HG03064 (cell line): ENCODE data around the gene UAP1L1.

Source experiments
- ATAC-seq: cut with Tn5 transposase; IDR thresholded peaks from one replicate; pipeline ENCODE4 v1.9.1; 2021; ENCODE audit warnings: low read depth; ENCODE audit not compliant: unreplicated experiment

Gene UAP1L1

DNA sequence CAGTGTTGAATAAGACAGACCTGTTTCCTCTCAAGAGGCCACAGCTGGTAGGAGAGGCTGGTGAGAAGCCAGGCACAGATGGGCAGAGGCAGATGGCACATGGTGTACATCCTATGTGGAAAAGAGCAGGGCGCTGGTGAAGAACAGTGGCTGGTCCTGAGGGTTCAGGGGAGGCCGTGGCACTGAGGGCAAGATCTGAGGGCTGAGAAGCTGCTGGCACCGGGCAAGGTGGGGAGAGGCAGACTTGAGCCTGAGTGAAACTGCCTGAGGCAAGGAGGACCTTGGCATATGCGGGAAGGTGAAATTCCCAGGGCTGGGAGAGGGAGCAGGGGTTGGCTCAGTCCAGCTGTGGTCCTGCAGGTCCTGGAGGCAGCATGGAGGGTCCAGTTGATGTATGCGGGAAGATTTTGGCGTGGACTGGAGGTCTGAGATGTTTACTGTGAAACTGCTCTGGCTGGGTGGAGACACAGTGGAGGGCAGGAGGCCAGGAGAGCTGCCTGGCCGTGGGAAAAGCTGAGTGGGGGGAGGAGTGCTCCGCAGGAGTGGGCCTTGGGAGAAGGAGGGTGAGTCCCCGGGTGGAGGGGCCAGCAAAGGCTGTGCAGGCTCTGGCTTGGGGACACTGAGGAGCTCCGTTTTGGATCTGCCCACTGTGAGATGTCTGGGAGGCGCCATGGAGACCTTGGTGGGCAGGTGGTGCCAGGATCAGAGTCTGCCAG is 12.1 kb downstream of the UAP1L1 start:
- no peak for ATAC-seq

DNA sequence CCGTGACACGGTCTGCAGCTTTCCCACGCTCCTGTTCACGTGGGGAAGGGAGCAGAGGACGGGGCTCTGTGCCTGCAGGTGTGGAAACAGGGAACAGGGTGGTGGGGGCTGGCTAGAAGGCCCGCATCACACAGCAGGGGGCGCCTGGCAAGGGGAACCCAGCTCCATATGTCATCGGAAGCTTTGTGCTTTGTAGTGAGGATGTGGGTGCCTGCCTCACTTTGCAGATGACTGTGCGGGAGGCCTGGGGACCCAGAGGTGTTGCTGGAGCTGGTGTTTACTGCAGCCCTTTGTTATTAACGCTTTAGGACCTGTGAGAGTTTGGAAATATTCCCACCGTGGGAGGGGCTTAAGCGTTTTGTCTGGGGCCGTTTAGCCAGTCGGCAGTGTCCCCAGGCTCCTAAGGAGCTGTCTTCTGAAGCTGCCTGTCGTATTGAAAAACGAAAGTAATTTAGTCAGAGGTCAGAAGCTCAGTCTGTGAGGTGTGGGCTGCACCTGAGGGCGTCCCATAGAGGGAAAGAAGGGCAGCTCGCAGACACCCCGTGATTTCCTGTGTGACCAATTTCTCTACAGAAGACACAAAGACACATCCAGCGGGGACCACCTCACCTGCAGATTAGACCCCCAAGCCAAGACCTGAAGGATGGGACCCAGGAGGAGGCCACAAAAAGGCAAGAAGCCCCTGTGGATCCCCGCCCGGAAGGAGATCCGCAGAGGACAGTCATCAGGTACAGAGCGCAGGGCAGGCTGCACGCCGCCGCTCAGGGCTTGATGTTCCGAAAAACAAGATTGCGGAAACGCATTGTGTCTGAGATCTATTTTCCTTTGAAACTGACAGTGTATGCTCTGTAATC is 18.6 kb downstream of the UAP1L1 start:
- ATAC-seq = peak; percentile 76

DNA sequence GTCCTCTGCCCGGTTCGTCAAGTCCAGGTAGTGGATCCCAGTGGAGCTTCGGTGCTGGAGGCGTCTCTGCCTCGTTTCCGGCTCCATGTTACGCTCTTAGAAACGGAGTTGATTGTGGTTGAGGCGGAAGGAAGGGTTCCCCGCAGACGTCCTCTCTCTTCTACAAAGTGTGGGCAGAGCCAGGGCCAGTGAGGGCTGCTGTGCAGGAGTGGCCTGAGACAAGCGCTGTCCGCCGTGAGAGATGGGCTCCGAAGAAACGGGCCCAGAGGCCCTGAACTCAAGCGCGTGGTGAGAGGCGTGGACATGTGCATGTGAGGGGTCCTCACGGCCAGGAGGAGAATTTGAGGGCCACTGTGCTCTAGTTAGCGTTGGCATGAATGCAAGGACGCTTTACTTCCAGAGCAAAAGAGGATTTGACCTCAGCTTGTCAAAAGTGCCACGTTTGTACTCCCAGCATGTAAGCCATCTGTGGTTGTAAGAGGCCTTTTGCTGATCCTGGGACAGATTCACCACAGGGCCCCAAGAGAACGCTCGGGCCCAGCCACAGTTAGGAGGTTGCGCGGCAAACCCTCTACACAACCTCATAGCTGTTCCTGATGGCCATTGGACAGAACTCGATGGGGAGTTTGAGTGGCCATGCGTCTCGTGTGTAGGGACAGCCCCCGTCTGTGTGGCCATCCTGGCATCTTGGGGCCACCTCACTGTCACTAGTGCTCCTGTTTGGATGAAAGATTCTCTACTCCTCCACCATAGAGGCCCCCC is 19.6 kb downstream of the UAP1L1 start:
- no peak for ATAC-seq

DNA sequence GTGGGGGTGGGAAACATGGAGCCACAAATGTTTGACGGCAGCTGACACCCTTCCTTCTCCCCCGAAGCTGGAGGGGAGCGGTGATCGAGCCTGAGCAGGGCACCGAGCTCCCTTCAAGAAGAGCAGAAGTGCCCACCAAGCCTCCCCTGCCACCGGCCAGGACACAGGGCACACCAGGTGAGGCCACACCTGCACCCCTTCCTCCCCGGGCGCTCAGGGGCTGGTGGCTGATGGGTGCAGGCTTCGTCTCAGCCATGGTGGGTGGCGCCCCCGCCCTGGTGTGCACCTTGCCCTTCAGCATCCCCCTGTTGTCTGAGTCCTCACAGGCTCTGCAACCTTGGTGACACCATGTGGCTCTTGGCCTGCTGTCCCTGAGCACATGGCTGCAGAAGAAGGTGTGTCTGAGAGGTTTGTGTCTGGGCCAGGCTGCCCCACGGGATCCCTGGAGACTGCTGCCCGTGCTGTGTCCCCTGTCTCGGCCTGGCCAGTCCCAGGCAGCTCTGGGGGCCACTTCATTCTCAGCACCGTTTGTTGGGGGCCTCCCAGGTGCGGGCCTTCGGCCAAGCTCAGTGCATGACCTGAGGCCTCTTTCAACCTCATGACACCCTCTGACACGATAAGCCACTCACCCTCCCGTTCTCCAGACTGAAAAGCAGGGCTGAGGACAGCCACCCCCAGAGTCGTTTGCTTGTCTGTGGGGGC is 20.6 kb downstream of the UAP1L1 start:
- no peak for ATAC-seq

DNA sequence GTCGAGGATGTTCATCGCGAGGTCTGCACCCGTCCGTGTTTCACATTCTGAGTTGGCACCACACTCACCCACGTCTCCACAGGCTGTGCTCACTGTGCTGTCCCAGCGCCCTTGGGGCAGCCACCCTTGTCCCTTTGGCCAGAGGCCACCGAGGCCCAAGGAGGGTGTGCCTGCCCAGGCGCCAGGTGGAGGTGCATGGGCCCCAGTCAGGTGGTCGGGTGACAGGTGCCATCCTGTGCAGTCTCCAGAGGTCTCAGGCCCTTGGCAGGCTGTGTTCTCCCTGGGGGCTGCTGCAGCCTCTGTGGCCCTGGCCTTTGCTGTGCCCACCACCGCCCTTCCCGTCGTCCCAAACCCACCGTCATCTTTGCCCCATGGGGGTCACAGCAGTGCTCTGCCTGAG is 21.9 kb downstream of the UAP1L1 start:
- ATAC-seq = no peak

DNA sequence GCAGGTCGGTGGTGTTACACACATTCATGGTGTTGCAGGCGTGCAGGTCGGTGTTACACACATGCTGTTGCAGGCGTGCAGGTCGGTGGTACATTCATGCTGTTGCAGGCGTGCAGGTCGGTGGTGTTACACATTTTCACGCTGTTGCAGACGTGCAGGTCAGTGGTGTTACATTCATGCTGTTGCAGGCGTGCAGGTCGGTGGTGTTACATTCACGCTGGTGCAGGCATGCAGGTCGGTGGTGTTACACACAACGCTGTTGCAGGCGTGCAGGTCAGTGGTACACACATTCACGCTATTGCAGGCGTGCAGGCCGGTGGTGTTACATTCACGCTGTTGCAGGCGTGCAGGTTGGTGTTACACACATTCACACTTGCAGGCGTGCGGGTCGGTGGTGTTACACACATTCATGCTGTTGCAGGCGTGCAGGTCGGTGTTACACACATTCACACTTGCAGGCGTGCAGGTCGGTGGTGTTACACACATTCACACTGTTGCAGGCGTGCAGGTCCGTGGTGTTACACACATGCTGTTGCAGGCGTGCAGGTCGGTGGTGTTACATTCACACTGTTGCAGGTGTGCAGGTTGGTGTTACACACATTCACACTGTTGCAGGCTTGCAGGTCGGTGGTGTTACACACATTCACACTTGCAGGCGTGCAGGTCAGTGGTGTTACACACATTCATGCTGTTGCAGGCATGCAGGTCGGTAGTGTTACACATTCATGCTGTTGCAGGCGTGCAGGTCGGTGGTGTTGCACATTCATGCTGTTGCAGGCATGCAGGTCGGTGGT is 26.1 kb downstream of the UAP1L1 start:
- no peak for ATAC-seq

DNA sequence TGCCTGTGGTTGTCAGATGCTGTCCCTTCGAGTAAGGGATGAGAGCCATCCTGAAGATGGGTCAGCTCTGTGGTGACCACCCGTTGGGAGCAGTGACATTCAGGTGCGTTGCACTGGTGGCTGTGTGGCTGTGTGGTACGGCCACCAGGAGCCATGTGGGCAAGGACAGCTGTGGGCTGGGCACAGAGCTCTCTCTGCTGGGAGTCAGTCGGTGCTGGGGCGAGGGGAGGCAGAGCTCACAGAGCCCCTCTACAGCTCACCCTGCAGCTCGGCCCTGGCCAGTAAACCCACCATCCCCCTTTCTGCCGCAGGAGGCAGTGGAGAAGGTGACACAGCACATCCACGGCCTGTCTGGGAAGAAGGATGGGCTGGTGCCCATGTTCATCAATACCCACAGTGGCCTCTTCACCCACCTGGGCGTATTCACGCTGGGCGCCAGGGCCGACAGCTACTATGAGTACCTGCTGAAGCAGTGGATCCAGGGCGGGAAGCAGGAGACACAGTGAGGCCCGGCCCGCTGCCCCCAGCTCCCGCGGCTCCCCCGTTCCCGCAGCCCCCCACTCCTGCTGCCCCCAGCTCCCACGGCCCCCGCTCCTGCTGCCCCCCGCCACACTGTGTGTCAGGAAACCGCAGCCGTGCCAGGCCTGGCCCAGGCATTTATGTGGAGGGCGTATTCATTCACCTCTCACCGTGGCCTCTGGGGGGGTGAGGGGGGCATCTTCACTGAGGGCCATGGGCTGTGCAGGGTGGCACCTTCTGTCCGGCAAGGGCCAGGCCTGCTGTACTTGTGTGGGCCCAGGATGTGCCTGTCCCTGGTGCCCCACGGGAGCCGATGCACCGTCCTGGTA is 28.7 kb downstream of the UAP1L1 start:
- no peak for ATAC-seq

DNA sequence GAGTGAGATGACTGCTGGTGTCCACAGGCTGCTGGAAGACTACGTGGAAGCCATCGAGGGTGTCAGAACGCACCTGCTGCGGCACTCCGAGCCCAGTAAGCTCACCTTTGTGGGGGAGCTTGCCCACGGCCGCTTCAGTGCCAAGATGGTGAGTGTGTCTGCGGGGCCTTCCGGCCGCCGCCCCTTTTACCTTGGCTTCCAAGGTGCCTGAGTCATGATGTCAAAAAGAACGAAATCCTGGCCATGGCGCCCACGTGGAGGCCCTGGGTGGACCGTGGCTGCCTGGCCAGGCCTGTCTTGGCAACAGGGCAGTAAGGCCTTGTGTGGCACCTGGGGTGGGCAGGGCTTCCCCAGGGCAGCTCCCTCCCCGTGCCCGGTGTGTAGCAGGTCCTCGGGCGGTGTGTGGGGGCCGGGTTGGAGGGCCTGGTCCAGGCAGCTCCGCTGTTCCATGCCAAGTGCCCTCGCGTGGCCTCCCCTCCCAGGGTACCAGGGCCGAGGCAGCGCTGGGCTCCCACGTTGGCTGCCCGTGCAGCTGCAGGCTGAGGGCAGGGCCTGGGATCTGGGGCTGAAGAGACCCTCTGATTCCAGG is 29.4 kb downstream of the UAP1L1 start:
- ATAC-seq = no peak

DNA sequence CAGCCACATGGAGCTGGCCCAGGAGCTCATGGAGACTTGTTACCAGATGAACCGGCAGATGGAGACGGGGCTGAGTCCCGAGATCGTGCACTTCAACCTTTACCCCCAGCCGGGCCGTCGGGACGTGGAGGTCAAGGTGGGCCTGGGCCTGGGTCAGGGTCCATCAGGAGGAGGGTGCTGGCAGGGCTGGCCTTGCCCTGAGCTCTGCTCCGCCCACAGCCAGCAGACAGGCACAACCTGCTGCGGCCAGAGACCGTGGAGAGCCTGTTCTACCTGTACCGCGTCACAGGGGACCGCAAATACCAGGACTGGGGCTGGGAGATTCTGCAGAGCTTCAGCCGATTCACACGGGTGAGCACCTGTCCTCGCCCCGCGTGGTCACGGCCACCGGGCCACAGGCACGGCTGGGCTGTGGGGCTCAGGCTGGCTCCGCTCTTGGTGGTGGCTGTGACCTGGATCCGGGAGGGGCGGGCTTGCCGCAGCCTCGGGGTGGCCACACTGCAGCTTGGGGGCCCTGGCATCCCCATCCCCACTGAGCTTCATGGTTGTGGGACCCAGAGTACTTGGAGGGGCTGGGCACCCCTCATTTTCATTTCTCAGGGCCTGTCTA is 30.1 kb downstream of the UAP1L1 start:
- no peak for ATAC-seq

DNA sequence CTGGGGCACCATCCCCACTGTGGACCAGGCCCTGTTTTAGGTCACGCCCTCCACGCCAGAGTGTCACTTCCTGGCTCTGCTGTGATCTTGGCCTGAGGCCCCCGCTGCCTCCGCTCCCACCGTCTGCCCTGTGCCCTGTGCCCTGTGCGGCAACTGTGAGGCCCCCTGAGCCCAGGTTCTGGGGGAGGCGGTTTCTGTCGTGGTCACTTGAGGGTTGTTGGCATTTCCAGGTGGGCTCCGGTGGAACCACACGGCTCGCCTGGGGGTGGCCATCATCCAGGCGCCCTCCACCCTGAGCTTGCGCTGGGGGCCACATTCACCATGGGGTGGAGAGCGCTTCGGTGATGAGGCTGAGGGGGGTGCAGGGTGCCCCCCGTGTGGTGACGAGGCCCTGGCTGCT is 30.7 kb downstream of the UAP1L1 start:
- no peak for ATAC-seq

DNA sequence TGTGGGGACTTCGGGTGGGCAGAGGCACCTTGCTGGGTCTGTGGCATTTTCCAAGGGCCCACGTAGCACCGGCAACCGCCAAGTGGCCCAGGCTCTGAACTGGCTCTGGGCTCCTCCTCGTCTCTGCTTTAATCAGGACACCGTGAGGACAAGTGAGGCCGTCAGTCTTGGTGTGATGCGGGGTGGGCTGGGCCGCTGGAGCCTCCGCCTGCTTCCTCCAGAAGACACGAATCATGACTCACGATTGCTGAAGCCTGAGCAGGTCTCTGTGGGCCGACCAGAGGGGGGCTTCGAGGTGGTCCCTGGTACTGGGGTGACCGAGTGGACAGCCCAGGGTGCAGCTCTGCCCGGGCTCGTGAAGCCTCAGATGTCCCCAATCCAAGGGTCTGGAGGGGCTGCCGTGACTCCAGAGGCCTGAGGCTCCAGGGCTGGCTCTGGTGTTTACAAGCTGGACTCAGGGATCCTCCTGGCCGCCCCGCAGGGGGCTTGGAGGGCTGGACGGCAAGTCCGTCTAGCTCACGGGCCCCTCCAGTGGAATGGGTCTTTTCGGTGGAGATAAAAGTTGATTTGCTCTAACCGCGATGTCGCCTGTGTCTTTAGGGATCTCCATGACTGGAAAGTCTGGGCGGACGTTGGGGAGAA is 31.4 kb downstream of the UAP1L1 start:
- no peak for ATAC-seq

DNA sequence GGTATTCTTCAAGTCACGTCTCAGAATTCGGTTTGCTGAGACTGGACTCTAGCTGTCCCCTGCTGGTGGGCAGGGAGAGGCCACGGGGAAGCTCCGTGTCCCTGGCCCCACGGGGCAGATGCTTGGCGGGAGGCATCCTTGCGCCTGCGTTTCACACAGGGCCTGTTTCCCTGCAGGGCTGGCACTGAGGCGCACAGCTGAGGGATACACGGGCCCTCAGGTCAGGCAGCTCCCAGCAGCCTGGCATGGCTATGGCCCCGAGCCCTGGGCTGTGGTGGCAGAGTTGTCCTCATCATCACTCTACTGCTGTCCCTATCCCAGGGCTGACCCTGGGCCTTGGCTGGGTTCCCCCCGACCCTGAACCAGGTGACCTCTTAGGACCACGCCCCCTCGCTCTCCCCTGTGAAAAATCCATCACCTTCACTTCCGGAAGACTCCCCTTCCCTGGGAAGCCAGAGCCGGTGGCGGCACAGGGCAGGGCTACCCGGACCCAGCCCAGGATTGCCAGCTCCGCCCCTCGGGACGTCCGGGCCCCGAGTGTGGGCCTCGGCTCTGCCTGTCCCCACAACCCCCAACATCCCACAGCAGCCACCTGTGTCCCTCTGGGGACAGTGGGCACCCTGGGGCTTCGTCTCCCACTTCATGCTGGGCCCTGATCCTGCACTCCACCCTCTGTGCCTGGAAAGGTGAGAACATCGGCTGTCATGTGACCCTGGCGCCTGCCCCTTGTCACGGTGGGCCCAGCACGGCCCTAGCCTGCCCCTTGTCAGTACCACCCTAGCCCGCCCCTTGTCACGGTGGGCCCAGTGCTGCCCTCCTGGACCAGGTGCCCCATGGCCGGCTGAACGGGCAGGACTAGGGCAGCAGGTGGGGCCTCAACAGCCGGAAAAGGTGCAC is 32.2 kb downstream of the UAP1L1 start:
- ATAC-seq = no peak

DNA sequence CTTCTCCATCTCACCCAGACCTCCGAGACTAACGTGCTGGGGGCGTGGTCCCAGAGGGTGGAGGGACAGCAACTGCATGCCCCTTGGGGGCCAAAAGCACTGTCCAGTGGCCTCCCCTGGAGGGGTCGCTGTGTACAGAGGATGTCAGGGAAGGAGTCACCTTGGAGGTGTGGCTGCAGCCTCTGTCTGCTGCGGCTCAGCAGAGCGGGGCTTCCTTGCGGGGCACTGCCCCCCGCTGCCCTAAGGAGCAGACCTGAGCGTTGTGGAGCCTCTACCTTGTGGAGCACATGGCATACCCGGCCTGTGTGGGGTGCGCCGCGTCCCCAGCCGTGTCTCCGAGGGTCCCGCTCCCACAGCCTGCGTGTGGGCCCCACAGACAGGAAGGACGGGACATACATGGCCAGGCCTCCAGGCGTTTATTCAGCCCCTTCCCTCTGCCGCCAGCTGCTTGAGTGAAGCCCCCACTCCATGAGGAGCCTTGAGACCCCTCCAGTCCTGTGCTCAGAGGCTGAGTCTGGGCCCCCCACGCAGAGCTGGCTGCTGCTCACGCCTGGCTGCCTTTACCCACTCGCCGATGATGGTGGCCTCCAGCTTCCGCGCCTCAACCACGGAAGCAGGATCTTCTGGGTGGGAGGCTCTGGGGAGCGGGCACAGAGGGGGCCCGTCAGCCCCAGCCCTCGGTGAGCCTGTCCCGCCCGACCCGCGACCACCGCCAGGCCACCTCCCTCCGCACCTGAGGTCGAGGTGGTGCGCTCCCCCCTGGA is 33.0 kb downstream of the UAP1L1 start:
- ATAC-seq = no peak

DNA sequence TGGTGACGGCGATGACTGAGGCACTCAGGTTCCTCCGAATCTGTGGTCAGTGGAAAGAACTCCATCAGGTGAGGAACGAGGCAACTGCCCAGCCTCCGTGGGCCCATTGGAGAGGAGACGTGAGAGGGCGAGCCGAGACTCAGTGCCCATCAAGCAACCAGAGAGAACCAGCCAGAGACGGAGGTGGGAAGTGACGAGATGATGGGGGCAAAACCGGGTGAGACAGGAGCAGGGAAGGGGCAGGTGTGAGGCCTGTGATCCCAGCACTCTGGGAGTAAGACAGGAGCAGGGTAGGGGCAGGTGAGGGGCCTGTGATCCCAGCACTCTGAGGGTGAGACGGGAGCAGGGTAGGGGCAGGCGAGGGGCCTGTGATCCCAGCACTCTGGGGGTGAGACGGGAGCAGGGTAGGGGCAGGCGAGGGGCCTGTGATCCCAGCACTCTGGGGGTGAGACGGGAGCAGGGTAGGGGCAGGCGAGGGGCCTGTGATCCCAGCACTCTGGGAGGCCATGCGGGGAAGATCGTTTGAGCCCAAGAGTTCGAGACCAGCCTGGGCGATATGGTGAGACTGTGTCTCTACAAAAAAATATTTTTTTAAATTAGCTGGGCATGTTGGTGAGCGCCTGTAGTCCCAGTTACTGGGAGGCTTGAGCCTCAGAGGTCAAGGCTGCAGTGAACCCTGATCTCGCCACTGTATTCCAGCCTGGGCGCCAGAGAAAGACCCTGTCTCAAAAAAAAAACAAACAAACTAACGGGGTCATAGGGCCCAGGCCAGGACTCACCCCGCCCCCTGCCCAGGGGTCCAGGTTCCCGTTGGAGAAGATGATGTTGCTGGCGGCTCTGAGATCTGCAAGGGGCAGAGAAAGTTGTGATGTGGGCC is 33.8 kb downstream of the UAP1L1 start:
- no peak for ATAC-seq
